Activated naive CD4-positive, alpha-beta T cell treated with anti-CD3 and anti-CD28 coated beads for 36 hours (primary cell): ENCODE measurements around the gene HSPB1. TPM values are rescaled to one million over a fixed set of nuclear protein-coding genes. Genes with fewer than 3 reads are reported as not detected.
"Not testable (repeated sequence)": the region's sequence is repeated elsewhere in the genome, so short reads cannot be mapped to it uniquely, and the experiment has no call there.

Experiments used
- CTCF ChIA-PET: fragments of 350-600 bp; sonication (Branson Sonifier 250); formaldehyde crosslinking; loops from one replicate; lab custom pipeline; 2021; ENCODE audit warnings: antibody characterized with exemption; lab: Charles Lee
- DNase-seq: peaks from one replicate; pipeline ENCODE4 v3.0.0-alpha.2; 2020
- H3K27ac Mint-ChIP-seq: one replicate; pipeline ENCODE4 v1.8.0; 2021; ENCODE audit warnings: mild to moderate bottlenecking, mixed read lengths
- H3K27me3 Mint-ChIP-seq: one replicate; pipeline ENCODE4 v1.8.0; 2021; ENCODE audit warnings: low read depth, mixed read lengths
- H3K36me3 Mint-ChIP-seq: one replicate; pipeline ENCODE4 v1.8.0; 2021; ENCODE audit warnings: low read depth, mixed read lengths
- H3K4me1 Mint-ChIP-seq: one replicate; pipeline ENCODE4 v1.8.0; 2021; ENCODE audit warnings: low read depth, mixed read lengths
- H3K4me3 Mint-ChIP-seq: one replicate; pipeline ENCODE4 v1.8.0; 2021; ENCODE audit warnings: mild to moderate bottlenecking, moderate library complexity, mixed read lengths
- H3K9me3 Mint-ChIP-seq: one replicate; pipeline ENCODE4 v1.8.0; 2021; ENCODE audit warnings: mixed read lengths
- intact Hi-C: fragments of 100-400 bp; cut with micrococcal nuclease; formaldehyde crosslinking; loops from one replicate; pipeline ENCODE4 v1.15.1; 2023
- total RNA-seq, 2 experiments: library from RNA; stranded (reverse); gene quantifications; one replicate each; pipeline ENCODE4 v1.2.3, GENCODE V29; 2021

HSPB1 gene
- total RNA-seq, 2 experiments from 2014 or later: 106 to 115 TPM

DNA sequence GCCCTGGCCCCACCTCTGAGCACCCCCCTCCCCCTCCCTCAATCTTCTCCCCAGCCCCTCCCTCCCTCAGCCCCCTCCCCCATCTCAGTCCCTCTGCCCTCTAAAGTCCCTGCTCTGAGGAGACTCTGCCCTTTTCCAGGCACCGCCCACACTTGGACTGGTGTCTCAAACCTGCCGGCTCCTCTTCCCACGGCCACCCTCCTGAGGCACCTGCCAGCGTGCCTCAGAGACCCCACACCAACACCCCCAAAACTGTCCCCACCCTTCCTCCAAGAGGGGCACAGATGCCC lies 34.6 kb upstream of the HSPB1 start:
- H3K4me3 Mint-ChIP-seq: no peak overlapping the region
- H3K36me3 Mint-ChIP-seq: no peaks in the 10 kb centered on the region
- H3K27me3 Mint-ChIP-seq: peaks cover 16% of the 10 kb centered on the region
- H3K9me3 Mint-ChIP-seq: no peaks in the 10 kb centered on the region
- CTCF ChIA-PET: no interaction called here
- peaks cover 7% of the 10 kb centered on the region for H3K4me1 Mint-ChIP-seq
- no peak overlapping the region for H3K27ac Mint-ChIP-seq
- no peak for DNase-seq
- intact Hi-C loops: loop anchor here (10.0 kb wide), 1 partner anchor 393 kb away; the partner anchor contains the start of gene RHBDD2

DNA sequence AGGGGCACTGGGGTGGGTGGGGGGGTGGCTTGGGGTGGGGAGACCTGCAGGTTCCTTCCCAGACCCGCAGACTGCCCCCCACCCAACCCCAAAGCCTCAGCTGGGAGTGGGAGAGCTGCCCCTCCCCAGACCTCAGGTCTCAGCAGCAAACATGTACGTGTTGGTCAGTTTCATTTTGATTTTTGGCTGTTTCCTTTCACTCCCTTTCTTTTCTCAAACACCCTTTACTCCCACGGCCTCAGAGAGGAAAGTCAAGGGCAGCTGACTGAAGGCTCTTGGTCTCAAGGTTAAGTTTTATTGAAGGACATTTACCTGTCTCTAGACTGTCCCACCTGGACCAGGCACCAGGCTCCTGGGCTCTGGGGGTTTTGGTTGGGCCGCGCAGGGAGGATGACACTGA lies 34.1 kb upstream of the HSPB1 start:
- no peaks in the 10 kb centered on the region for H3K36me3 Mint-ChIP-seq
- H3K9me3 Mint-ChIP-seq: no peaks in the 10 kb centered on the region
- intact Hi-C loops: loop anchor here (10.0 kb wide), 1 partner anchor 394 kb away; the partner anchor contains the start of gene RHBDD2
- no peak overlapping the region for H3K4me3 Mint-ChIP-seq
- peaks cover 16% of the 10 kb centered on the region for H3K27me3 Mint-ChIP-seq
- no peak overlapping the region for H3K27ac Mint-ChIP-seq
- CTCF ChIA-PET: no interaction called here
- peaks cover 12% of the 10 kb centered on the region for H3K4me1 Mint-ChIP-seq
- DNase-seq: no peak

- Mint-ChIP-seq H3K4me1 (peaks cover 18% of the 10 kb centered on the region), H3K4me3 (no peak overlapping the region)
- DNase-seq: no peak
These were observed 32.6 kb upstream of the HSPB1 start for GRCh38 chr7:76269895-76270294.

DNA sequence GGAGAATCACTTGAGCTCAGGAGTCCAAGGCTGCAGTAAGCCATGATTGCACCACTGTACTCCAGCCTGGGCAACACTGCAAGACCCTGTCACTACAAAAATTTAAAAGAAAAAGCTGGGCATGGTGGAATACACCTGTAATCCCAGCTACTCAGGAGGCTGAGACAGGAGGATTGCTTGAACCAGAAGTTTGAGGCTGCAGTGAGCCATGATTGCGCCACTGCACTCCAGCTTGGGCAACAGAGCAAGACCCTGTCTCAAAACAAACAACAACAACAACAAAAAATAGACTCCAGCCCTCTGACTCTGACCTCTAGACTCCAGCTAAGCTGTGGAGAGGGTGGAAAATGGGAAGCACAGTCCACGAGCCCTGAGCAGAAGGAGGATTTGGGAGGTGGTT lies 31.1 kb upstream of the HSPB1 start:
- DNase-seq, H3K9me3 Mint-ChIP-seq, H3K27ac Mint-ChIP-seq, H3K4me3 Mint-ChIP-seq, H3K36me3 Mint-ChIP-seq, intact Hi-C loops: not testable (repeated sequence)
- H3K4me1 Mint-ChIP-seq: peaks cover 18% of the 10 kb centered on the region
- peaks cover 19% of the 10 kb centered on the region for H3K27me3 Mint-ChIP-seq
- CTCF ChIA-PET: interaction anchor here (1.2 to 2.4 kb wide), 3 partner anchors 43 to 94 kb away, joined by 4 to 11 read pairs (median 8); no protein-coding TSS in a partner anchor

More at GRCh38 chr7:76269895-76270294, 32.6 kb upstream of the HSPB1 start:
- CTCF ChIA-PET: interaction anchor here (0.6 to 2.4 kb wide), 6 partner anchors 10 to 110 kb away, joined by 3 to 11 read pairs (median 6); no protein-coding TSS in a partner anchor
- H3K27ac Mint-ChIP-seq: no peak overlapping the region
- no peaks in the 10 kb centered on the region for H3K36me3 Mint-ChIP-seq
- intact Hi-C loops: loop anchor here (10.0 kb wide), 1 partner anchor 395 kb away; the partner anchor contains the start of gene RHBDD2
- peaks cover 16% of the 10 kb centered on the region for H3K27me3 Mint-ChIP-seq
- no peaks in the 10 kb centered on the region for H3K9me3 Mint-ChIP-seq

DNA sequence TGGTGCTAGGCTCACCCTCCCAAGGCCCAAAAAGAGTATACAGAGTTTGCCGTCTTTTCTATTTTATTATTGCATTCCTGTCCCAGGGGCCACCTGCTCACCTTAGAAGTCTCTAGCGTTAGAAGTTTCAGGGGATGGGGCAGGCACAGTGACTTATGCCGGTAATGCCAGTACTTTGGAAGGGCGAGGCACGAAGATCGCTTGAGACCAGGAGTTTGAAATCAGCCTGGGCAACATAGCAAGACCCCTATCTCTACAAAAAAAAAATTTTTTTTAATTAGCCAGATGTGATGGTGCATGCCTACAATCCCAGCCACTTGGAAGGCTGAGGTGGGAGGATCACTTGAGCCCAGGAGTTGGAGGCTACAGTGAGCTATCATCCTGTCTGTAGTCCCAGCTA lies 30.3 kb upstream of the HSPB1 start:
- Mint-ChIP-seq H3K4me1 (peaks cover 16% of the 10 kb centered on the region), H3K27ac (no peak overlapping the region), H3K9me3 (no peaks in the 10 kb centered on the region), H3K36me3 (no peaks in the 10 kb centered on the region), H3K27me3 (peaks cover 18% of the 10 kb centered on the region), H3K4me3 (no peak overlapping the region)
- CTCF ChIA-PET: no interaction called here
- no peak for DNase-seq
- intact Hi-C loops: no loop called here

- H3K4me3 Mint-ChIP-seq: no peak overlapping the region
- intact Hi-C loops: no loop called here
- no peak for DNase-seq
These were observed 29.5 kb upstream of the HSPB1 start for GRCh38 chr7:76272851-76273497.

GRCh38 chr7:76273503-76273902 lies 29.0 kb upstream of the HSPB1 start:
- DNase-seq: no peak
- Mint-ChIP-seq H3K36me3 (no peaks in the 10 kb centered on the region), H3K9me3 (no peaks in the 10 kb centered on the region), H3K27ac (peak overlapping the region; percentile 1), H3K27me3 (peaks cover 15% of the 10 kb centered on the region), H3K4me1 (peaks cover 14% of the 10 kb centered on the region), H3K4me3 (peak overlapping the region; percentile 16)
- CTCF ChIA-PET: interaction anchor here (1.6 to 3.4 kb wide), 4 partner anchors 10 to 95 kb away, joined by 5 to 10 read pairs (median 9); no protein-coding TSS in a partner anchor
- intact Hi-C loops: no loop called here

More at GRCh38 chr7:76272851-76273497, 29.5 kb upstream of the HSPB1 start:
- no peaks in the 10 kb centered on the region for H3K9me3 Mint-ChIP-seq
- H3K27me3 Mint-ChIP-seq: peaks cover 19% of the 10 kb centered on the region
- peaks cover 16% of the 10 kb centered on the region for H3K4me1 Mint-ChIP-seq
- no peak overlapping the region for H3K27ac Mint-ChIP-seq
- CTCF ChIA-PET: interaction anchor here (1.7 to 3.4 kb wide), 3 partner anchors 10 to 40 kb away, joined by 8 to 10 read pairs (median 10); no protein-coding TSS in a partner anchor
- no peaks in the 10 kb centered on the region for H3K36me3 Mint-ChIP-seq

- Mint-ChIP-seq H3K4me3 (no peak overlapping the region), H3K27me3 (peaks cover 29% of the 10 kb centered on the region), H3K27ac (no peak overlapping the region), H3K9me3 (no peaks in the 10 kb centered on the region), H3K36me3 (no peaks in the 10 kb centered on the region), H3K4me1 (peaks cover 15% of the 10 kb centered on the region)
- intact Hi-C loops: no loop called here
- CTCF ChIA-PET: no interaction called here
- DNase-seq: no peak
These were observed 23.9 kb upstream of the HSPB1 start for GRCh38 chr7:76278540-76278939.

DNA sequence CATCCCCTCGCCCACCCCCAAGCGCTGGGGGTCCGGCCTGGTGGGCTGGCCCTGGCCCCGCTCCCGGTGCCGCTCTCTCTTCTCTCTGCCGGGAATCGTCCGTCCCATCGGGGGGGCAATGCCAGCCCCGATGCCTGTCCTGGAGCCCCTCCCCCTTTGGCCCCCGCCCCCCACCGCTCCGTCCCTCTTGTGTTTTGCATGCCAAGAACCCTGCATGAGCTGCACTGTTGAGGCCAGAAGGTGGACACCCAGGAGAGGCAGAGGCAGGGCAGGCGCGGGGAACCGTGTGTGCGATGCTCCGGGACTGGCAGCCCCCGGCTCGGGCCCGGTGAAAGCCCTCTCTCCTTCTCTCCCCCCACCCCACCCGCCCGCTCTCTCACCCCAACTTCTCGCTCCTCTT lies 22.1 kb upstream of the HSPB1 start:
- DNase-seq: no peak
- peaks cover 12% of the 10 kb centered on the region for H3K4me1 Mint-ChIP-seq
- CTCF ChIA-PET: interaction anchor here (1.3 kb wide), 1 partner anchor 11 kb away, joined by 4 read pairs; no protein-coding TSS in a partner anchor
- peaks cover 38% of the 10 kb centered on the region for H3K27me3 Mint-ChIP-seq
- no peaks in the 10 kb centered on the region for H3K9me3 Mint-ChIP-seq
- H3K27ac Mint-ChIP-seq: no peak overlapping the region
- H3K36me3 Mint-ChIP-seq: no peaks in the 10 kb centered on the region
- intact Hi-C loops: no loop called here
- no peak overlapping the region for H3K4me3 Mint-ChIP-seq

DNA sequence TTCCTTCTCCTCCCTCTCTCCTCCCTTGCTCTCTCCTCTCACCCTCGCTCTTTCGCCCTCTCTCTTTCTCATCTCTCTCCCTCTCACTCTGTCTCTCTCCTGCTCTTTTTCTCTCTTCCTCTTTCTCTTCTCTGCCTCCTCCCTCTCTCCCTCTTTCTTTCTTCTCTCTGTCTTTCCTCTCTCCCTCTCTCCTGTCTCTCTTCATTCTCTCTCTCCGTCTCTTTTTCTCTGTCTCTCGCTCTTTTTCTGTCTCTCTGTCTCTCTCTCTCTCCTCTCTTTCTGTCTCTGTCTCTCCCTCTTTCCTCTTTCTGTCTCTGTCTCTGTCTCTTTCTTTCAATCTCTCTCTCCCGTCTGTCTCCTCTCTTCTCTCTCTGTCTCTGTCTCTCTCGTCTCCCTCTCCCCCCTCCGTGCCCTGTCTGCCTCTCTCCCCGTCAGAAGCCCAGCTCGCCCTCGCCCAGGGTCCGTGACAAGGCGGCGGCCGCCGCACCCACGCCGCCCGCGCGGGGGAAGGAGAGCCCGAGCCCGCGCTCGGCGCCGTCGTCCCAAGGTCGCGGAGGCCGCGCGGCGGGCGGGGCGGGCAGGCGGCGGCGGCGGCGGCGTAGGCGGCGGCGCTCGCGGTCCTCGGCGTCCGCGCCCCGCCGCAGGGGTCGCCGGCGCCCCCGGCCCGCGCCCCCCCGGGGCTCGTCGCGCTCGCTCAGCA lies 21.3 kb upstream of the HSPB1 start:
- Mint-ChIP-seq H3K36me3 (no peaks in the 10 kb centered on the region), H3K27ac (no peak overlapping the region), H3K4me1 (peaks cover 12% of the 10 kb centered on the region), H3K4me3 (peak overlapping the region; percentile 45), H3K27me3 (peaks cover 36% of the 10 kb centered on the region), H3K9me3 (no peaks in the 10 kb centered on the region)
- DNase-seq: no peak
- intact Hi-C loops: no loop called here
- CTCF ChIA-PET: interaction anchor here (1.2 to 2.3 kb wide), 2 partner anchors 10 to 18 kb away, joined by 4 to 11 read pairs; no protein-coding TSS in a partner anchor

- H3K27ac Mint-ChIP-seq: no peak overlapping the region
- H3K9me3 Mint-ChIP-seq: no peaks in the 10 kb centered on the region
- DNase-seq: no peak
- intact Hi-C loops: no loop called here
- CTCF ChIA-PET: interaction anchor here (1.0 to 2.3 kb wide), 4 partner anchors 9 to 43 kb away, joined by 3 to 11 read pairs (median 4); no protein-coding TSS in a partner anchor
- no peaks in the 10 kb centered on the region for H3K36me3 Mint-ChIP-seq
- peak overlapping the region; percentile 52 for H3K4me3 Mint-ChIP-seq
- H3K4me1 Mint-ChIP-seq: peaks cover 12% of the 10 kb centered on the region
- peaks cover 34% of the 10 kb centered on the region for H3K27me3 Mint-ChIP-seq
These were observed 20.6 kb upstream of the HSPB1 start for GRCh38 chr7:76281706-76282343.
